Natural killer cell (primary cell): ENCODE data around the gene HEY2. TPM values are rescaled to one million over a fixed set of nuclear protein-coding genes. Genes with fewer than 3 reads are reported as not detected.

Source experiments
- ATAC-seq, 3 donors: fragments of 150-1000 bp in 2 of 3; fragments of 200-7000 bp in 1 of 3; cut with Tn5 transposase; 1 replicate in 1 of 3; 2 replicates in 2 of 3; pipeline ENCODE4 v1.10.0; 2021; ENCODE audit warnings: mild to moderate bottlenecking in 2 of 3, moderate library complexity in 2 of 3
- DNase-seq, 2 donors: peaks; one replicate each; pipeline versions ENCODE4 v3.0.0 to v3.0.0-alpha.2; 2013 to 2021; ENCODE audit warnings: mixed read lengths in 1 of 2
- H3K27ac ChIP-seq: one replicate; pipeline ENCODE4 v1.5.1; 2013; ENCODE audit warnings: mild to moderate bottlenecking, low read length
- H3K27me3 ChIP-seq: one replicate; pipeline ENCODE4 v1.6.1; 2013; ENCODE audit warnings: low read length; ENCODE audit not compliant: control insufficient read depth, insufficient read depth
- H3K36me3 ChIP-seq: one replicate; pipeline ENCODE4 v1.6.1; 2013; ENCODE audit warnings: low read length; ENCODE audit not compliant: control insufficient read depth, insufficient read depth
- H3K4me1 ChIP-seq: one replicate; pipeline ENCODE4 v1.6.1; 2013; ENCODE audit warnings: low read length; ENCODE audit not compliant: control insufficient read depth, insufficient read depth
- H3K4me3 ChIP-seq: one replicate; pipeline ENCODE4 v1.5.1; 2013; ENCODE audit warnings: low read length
- H3K9me3 ChIP-seq: one replicate; pipeline ENCODE4 v1.6.1; 2013; ENCODE audit warnings: low read length; ENCODE audit not compliant: control insufficient read depth, insufficient read depth
- H3K27ac Mint-ChIP-seq, 2 donors: one replicate each; pipeline ENCODE4 v1.8.0; 2022; ENCODE audit warnings: mild to moderate bottlenecking in 2 of 2, mixed read lengths in 2 of 2, moderate library complexity in 1 of 2
- H3K27me3 Mint-ChIP-seq, 2 donors: one replicate each; pipeline ENCODE4 v1.8.0; 2022; ENCODE audit warnings: low read depth in 2 of 2, mixed read lengths in 2 of 2
- H3K36me3 Mint-ChIP-seq: one replicate; pipeline ENCODE4 v1.8.0; 2022; ENCODE audit warnings: mixed read lengths
- H3K4me1 Mint-ChIP-seq, 2 donors: one replicate each; pipeline ENCODE4 v1.8.0; 2022; ENCODE audit warnings: mixed read lengths in 2 of 2
- H3K4me3 Mint-ChIP-seq: one replicate; pipeline ENCODE4 v1.8.0; 2022; ENCODE audit warnings: mild to moderate bottlenecking, moderate library complexity, mixed read lengths
- H3K9me3 Mint-ChIP-seq, 2 donors: one replicate each; pipeline ENCODE4 v1.8.0; 2022; ENCODE audit warnings: mixed read lengths in 2 of 2
- WGBS: methylation state at CpG from one replicate; pipeline ENCODE4 v1.1.7; 2013; ENCODE audit warnings: missing lambda C conversion rate; ENCODE audit not compliant: insufficient coverage; 5-methylcytosine and 5-hydroxymethylcytosine counted together
- intact Hi-C: fragments of 100-400 bp; cut with micrococcal nuclease; formaldehyde crosslinking; loops from one replicate; pipeline ENCODE4 v1.14.2; 2022
- total RNA-seq, 4 donors: library from RNA; stranded (reverse); fragments of 120-200 nt in 1 of 4; gene quantifications; one replicate each; pipeline versions ENCODE4 v1.2.3 to v1.2.4, GENCODE V29; 2013 to 2022
- TF ChIP-seq, protein P1 (sequence below): fragments of 200-600 bp; IDR thresholded peaks from one replicate; pipeline ENCODE4 v1.8.0; 2022; ENCODE audit warnings: antibody characterized with exemption

Gene HEY2
- total RNA-seq, 3 donors from 2014 or later (not counting 1 experiment from before 2014, with no cell fraction given), result 0.66 to 0.93 (median 0.73) TPM

DNA sequence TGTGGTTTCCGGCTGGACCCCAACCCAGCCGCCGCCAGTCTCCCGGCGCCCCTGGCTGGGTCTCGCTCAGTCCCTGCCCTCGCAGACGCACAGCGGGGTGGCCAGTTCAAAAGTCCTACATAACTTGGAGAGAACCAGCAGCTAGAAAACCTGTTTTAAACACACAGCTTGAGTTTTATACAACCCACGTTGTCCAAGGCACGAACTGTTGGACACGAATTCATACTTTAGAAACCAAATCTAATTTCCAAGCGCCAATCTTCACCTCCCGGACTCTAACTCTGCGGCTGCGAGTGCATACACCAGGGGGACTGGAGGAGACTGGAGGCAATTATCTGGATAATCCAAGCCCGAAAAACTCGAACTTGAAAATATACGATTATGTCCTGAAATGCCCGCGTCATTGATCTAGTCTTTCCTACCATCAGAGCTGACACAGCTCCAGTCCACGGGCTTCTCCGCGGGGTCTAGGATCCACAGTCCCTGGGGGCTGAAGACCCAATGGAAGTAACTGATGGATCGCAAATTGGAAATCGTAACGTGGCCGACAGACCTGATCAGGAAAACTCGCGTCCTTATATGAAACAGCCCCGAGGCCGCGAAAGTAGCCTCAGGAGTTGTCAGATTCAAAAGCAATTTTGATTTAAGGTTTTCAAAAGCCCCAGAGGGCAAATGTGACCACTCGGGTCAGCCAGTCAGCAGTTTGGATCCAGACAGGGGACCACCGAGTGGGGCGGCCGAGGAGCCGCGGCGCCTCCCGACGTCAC, 843 bp upstream of the HEY2 start:
- peak overlapping the region; percentile 34 for H3K27ac ChIP-seq
- peaks cover 52% of the 10 kb centered on the region for H3K27me3 ChIP-seq
- intact Hi-C loops, result loop anchor here (1.0 kb wide), 1 partner anchor 32 kb away; no protein-coding TSS in a partner anchor
- DNase-seq (peak in 1 of 2 donors; percentile 41), ATAC-seq (no peak)
- Mint-ChIP-seq H3K36me3 (peaks cover 8% of the 10 kb centered on the region), H3K27me3 (peaks cover 15 to 27% of the 10 kb centered on the region in 2 donors), H3K4me1 (peaks cover 32 to 35% of the 10 kb centered on the region in 2 donors), H3K9me3 (no peaks in the 10 kb centered on the region), H3K27ac (peak overlapping the region; percentile 83 to 89), H3K4me3 (peak overlapping the region; percentile 94)
- 2% methylated on average over 42 of the region's 42 CpGs for WGBS
- H3K4me3 ChIP-seq, result peak overlapping the region; percentile 76
- TF ChIP-seq, protein P1, sequence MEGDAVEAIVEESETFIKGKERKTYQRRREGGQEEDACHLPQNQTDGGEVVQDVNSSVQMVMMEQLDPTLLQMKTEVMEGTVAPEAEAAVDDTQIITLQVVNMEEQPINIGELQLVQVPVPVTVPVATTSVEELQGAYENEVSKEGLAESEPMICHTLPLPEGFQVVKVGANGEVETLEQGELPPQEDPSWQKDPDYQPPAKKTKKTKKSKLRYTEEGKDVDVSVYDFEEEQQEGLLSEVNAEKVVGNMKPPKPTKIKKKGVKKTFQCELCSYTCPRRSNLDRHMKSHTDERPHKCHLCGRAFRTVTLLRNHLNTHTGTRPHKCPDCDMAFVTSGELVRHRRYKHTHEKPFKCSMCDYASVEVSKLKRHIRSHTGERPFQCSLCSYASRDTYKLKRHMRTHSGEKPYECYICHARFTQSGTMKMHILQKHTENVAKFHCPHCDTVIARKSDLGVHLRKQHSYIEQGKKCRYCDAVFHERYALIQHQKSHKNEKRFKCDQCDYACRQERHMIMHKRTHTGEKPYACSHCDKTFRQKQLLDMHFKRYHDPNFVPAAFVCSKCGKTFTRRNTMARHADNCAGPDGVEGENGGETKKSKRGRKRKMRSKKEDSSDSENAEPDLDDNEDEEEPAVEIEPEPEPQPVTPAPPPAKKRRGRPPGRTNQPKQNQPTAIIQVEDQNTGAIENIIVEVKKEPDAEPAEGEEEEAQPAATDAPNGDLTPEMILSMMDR, result no peak
- no peaks in the 10 kb centered on the region for H3K9me3 ChIP-seq
- no peaks in the 10 kb centered on the region for H3K36me3 ChIP-seq
- peaks cover 29% of the 10 kb centered on the region for H3K4me1 ChIP-seq

DNA sequence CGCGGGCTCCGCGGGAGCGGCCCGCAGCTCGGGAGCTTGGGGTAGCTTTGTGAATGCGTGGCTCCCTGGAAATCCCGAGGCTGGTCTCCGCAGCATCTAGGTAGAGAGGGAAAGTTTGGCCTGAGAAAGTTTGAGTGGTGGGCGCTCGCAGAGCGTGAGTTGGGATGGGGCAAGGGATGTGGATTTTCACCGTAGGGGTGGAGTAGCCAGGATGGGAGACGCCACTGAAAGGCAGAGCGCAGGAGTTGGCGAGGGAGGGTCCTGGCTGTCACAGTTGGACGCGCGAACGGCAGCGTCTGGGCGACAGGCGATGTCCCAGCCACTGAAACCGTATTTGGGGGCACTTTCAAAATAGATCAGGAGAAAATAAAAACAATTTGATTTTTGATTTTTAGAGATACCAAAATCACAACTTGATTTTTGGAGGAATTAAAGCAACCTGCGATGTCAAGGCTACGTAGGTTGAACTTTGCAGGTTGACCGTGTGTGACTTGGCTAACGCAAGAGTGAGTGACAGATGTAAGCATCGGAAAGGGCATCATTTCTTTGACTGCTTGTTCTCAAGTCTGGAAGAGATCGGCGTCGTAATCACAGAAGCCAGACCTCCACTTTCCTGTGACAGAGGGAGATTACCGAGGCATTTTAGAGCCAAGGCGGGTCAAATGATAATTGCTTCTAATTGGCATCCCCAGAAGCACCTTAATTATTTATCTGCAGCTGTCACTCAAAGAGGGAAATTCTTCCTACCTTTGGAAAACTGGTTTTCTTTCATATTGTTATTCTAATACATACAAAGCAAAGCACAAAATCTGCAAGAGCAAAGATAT, 646 bp downstream of the HEY2 start:
- H3K9me3 Mint-ChIP-seq, result no peaks in the 10 kb centered on the region
- peaks cover 13 to 18% of the 10 kb centered on the region in 2 donors for H3K27me3 Mint-ChIP-seq
- H3K27ac Mint-ChIP-seq, result peak overlapping the region; percentile 83 to 89
- TF ChIP-seq, protein P1, result no peak
- peaks cover 32 to 35% of the 10 kb centered on the region in 2 donors for H3K4me1 Mint-ChIP-seq
- peaks cover 8% of the 10 kb centered on the region for H3K36me3 Mint-ChIP-seq
- H3K4me1 ChIP-seq, result peaks cover 29% of the 10 kb centered on the region
- DNase-seq (peak in 1 of 2 donors; percentile 47), ATAC-seq (no peak)
- intact Hi-C loops, result loop anchor here (1.0 kb wide), 1 partner anchor 30 kb away; no protein-coding TSS in a partner anchor
- no peaks in the 10 kb centered on the region for H3K36me3 ChIP-seq
- H3K4me3 ChIP-seq, result peak overlapping the region; percentile 74
- WGBS, result 3% methylated on average over 35 of the region's 35 CpGs
- peak overlapping the region; percentile 24 for H3K27ac ChIP-seq
- peak overlapping the region; percentile 94 for H3K4me3 Mint-ChIP-seq
- H3K27me3 ChIP-seq, result peaks cover 50% of the 10 kb centered on the region
- no peaks in the 10 kb centered on the region for H3K9me3 ChIP-seq

DNA sequence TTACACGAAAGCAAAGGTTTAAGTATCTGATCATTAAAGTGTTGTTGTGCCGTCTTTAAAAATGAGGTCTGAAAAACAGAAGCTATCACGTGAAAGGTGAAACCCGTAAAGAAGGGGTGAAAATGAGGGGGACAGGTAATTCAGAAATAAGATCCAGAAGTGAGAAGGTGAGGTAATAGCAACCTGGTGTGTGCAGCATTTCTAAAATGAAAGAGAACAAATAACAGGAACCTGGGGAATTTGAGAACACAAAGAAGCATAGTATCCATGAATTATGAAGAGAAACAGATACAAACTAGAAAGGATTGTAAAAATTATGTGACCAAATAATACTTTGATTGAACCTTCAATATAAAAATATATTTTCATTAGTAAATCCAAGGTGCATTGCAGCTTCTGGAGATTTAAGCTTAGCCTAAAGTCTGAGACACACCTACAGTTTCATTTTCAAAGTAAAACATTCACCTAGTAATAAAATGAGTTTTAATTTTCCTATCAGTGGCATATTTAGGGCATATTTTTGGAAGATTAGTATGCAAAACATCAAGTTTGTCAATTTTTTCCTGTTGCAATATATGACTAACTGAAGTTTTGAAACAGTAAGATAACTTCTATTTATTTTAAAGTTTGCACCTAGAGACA, 1.4 kb downstream of the HEY2 start:
- H3K4me3 ChIP-seq, result no peak overlapping the region
- peaks cover 13 to 14% of the 10 kb centered on the region in 2 donors for H3K27me3 Mint-ChIP-seq
- H3K4me1 Mint-ChIP-seq, result peaks cover 31 to 35% of the 10 kb centered on the region in 2 donors
- intact Hi-C loops, result no loop called here
- peaks cover 44% of the 10 kb centered on the region for H3K27me3 ChIP-seq
- whole genome bisulfite sequencing, result 13% methylated on average over 4 of the region's 4 CpGs
- no peaks in the 10 kb centered on the region for H3K36me3 ChIP-seq
- TF ChIP-seq, protein P1, result no peak
- peak overlapping the region; percentile 83 to 89 for H3K27ac Mint-ChIP-seq
- no peaks in the 10 kb centered on the region for H3K9me3 Mint-ChIP-seq
- no peak for ATAC-seq
- peaks cover 8% of the 10 kb centered on the region for H3K36me3 Mint-ChIP-seq
- H3K4me1 ChIP-seq, result peaks cover 29% of the 10 kb centered on the region
- DNase-seq, result peak in 1 of 2 donors; percentile 21
- H3K27ac ChIP-seq, result no peak overlapping the region
- H3K9me3 ChIP-seq, result no peaks in the 10 kb centered on the region
- H3K4me3 Mint-ChIP-seq, result peak overlapping the region; percentile 94
